ENCODE data around the gene PPT2.
"Not testable (repeated sequence)": the region's sequence is repeated elsewhere in the genome, so short reads cannot be mapped to it uniquely, and the experiment has no call there.

PPT2 gene

GRCh38 chr6:32184084-32184640, 30.2 kb downstream of the PPT2 start, which contains the start of gene AGER:
Gene AGER (minus strand): TSS chr6:32184253. CDS start chr6:32184222, 31 bp downstream.
- peaks cover 64% of the 10 kb centered on the region for H3K4me1 Mint-ChIP-seq (ENCODE audit: low read depth)
- H3K27ac Mint-ChIP-seq, result peak within 1 kb of the TSS; percentile 61
- no peaks in the 10 kb centered on the region for H3K27me3 Mint-ChIP-seq
- H3K36me3 Mint-ChIP-seq, result peaks cover 15% of the 10 kb centered on the region
- no peak within 1 kb of the TSS for H3K4me3 Mint-ChIP-seq
- no peaks in the 10 kb centered on the region for H3K9me3 Mint-ChIP-seq (ENCODE audit: low read depth)

- H3K4me1 Mint-ChIP-seq (ENCODE audit: low read depth), result peaks cover 52% of the 10 kb centered on the region
- peak overlapping the region; percentile 65 for H3K4me3 Mint-ChIP-seq
- not testable (repeated sequence) for H3K9me3 Mint-ChIP-seq (ENCODE audit: low read depth); H3K27me3 Mint-ChIP-seq
- peak overlapping the region; percentile 94 for H3K27ac Mint-ChIP-seq
- peaks cover 13% of the 10 kb centered on the region for H3K36me3 Mint-ChIP-seq
These were observed 31.8 kb downstream of the PPT2 start for GRCh38 chr6:32185681-32186131.

- not testable (repeated sequence) for H3K27me3 Mint-ChIP-seq; H3K9me3 Mint-ChIP-seq (ENCODE audit: low read depth)
- Mint-ChIP-seq H3K36me3 (peaks cover 11% of the 10 kb centered on the region), H3K27ac (peak overlapping the region; percentile 94), H3K4me3 (peak overlapping the region; percentile 95), H3K4me1 (ENCODE audit: low read depth) (peaks cover 54% of the 10 kb centered on the region)
These were observed 32.4 kb downstream of the PPT2 start for GRCh38 chr6:32186151-32186840.

DNA sequence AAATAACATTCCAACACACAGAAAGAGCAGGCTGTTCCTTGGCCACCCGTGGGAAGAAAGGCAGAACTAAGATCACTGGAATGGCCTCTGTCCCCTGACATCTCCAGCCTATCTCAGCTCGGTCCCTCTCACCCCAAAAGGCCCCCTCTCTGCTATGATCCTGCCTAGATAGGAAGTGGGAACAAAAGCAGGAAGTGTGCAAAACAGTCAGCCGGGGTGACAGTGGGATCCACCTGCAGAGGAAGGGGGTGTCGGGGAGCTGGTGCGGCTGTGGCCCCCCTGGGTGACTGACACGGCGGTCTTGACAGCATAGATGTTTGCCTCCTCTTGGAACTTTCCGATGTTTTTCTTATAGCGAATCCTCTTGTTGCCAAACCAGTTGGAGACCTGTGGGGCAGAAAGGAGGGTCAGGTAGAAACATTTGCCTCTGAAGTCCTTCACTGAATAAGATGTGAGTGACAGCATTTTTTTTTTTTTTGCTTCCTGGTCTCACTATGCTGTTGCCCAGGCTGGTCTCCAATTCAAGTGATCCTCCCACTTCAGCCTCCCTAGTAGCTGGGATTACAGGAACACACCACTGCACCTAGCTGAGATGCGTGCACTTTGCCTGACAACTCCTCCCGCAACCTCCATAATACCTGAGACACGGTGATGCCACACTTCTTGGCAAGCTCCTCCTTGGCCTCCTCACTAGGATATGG, 33.2 kb downstream of the PPT2 start:
- peak overlapping the region; percentile 95 for H3K4me3 Mint-ChIP-seq
- H3K9me3 Mint-ChIP-seq (ENCODE audit: low read depth), result no peaks in the 10 kb centered on the region
- H3K27ac Mint-ChIP-seq, result peak overlapping the region; percentile 94
- H3K36me3 Mint-ChIP-seq, result peaks cover 11% of the 10 kb centered on the region
- no peaks in the 10 kb centered on the region for H3K27me3 Mint-ChIP-seq
- H3K4me1 Mint-ChIP-seq (ENCODE audit: low read depth), result peaks cover 56% of the 10 kb centered on the region

DNA sequence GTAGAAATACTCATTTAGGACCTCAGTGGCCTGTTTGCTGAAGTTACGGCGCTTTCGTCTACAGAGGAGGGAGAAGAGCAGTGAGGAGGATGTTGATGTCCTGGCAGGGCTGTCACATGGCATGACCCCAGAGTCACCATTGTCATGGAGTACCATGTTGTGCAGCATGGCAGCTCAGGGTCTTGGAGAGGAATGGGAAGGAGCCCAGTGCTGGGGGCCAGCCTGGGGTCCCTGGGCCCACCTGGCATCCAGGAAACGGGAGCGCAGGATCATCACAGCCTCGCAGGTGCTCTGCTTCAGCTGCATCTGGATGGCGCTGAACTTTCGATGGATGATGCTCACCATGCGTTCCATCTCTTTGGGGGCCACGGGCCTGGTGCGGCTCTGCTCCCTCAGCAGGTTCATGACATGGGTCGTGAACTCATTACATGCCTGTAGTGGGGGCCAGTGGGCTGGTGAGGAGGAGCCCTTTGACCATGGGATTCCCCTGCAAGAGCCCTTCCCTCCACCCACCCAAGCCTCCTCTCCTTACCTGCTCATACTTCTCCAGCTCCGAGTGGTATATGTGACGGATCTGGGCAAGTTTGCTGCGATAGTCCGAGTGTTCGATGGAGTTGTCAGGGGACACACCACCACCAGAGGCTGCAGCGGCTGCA, 33.9 kb downstream of the PPT2 start:
- Mint-ChIP-seq H3K27ac (peak overlapping the region; percentile 94), H3K4me1 (ENCODE audit: low read depth) (peaks cover 56% of the 10 kb centered on the region), H3K4me3 (peak overlapping the region; percentile 95), H3K36me3 (peaks cover 11% of the 10 kb centered on the region)
- H3K27me3 Mint-ChIP-seq; H3K9me3 Mint-ChIP-seq (ENCODE audit: low read depth): not testable (repeated sequence)

DNA sequence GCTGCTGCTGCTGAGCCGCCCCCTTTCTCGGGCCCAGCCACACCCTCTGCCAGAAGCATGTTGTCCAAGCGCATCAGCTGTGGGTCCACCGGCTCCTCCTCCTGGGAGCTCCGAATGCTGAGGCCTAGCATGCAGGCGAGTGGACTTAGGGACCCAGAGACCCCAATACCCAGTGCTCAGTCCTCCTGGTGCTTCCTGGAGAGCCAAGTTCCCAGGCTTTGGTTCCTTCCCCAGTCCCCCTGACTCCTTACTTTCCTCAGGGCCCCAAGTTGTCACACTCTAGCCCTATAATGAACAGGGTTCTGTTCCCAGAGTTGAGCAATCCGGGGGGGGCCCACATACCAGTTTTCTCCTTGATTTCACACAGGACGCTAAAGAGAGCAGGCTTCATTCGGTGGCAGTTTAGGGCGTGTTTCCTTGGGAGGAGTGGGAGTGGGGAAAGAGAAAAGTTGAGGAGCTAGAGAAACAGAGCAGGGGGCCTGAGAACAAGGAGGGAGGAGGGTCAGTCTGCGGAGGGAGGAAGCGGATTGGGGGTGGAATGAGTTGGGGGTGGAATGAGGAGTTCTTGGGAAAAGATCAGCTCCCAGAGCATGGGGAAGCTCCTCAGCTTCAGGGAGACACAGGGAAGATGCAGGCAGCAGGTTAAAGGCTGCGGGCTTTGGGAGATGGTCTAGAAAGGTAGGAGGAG, 34.6 kb downstream of the PPT2 start:
- H3K36me3 Mint-ChIP-seq, result peaks cover 11% of the 10 kb centered on the region
- H3K27ac Mint-ChIP-seq, result peak overlapping the region; percentile 94
- peak overlapping the region; percentile 95 for H3K4me3 Mint-ChIP-seq
- H3K27me3 Mint-ChIP-seq, result no peaks in the 10 kb centered on the region
- H3K4me1 Mint-ChIP-seq (ENCODE audit: low read depth), result peaks cover 62% of the 10 kb centered on the region
- no peaks in the 10 kb centered on the region for H3K9me3 Mint-ChIP-seq (ENCODE audit: low read depth)

DNA sequence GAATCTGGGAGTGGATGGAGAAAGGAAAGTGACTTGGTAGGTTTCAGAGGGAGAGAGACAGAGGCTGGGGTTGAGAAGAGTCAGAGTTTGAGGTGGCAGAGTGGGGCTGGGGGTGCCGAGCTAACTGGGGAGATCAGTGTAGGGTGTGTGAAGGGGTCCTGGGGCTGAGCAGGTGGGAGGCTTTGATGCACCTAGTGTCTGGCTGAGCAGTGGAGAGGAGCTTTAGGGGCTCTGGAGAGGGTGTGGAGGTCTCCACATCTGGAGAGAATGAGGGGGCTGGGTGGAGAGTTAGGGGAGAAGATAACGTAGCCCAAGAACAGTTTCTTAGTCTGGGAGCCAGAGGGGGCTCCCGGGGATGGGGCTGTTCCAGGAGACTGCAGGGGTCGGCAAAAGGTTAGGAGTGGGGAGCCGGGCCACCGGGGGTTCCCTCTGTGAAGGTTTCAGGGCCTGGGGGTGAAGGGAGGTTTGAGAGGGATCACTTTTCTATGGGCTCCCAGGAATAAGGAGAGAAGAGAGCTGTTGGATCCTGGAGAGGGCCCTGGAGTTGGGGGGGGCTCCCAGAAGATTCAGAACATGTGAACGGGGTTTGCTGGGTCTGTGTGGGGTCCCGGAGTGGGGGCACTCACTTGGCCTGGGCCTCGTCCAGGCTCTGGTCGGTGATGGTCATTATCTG, 35.3 kb downstream of the PPT2 start:
- Mint-ChIP-seq H3K27me3 (no peaks in the 10 kb centered on the region), H3K4me3 (peak overlapping the region; percentile 95), H3K36me3 (peaks cover 11% of the 10 kb centered on the region), H3K4me1 (ENCODE audit: low read depth) (peaks cover 68% of the 10 kb centered on the region), H3K9me3 (ENCODE audit: low read depth) (no peaks in the 10 kb centered on the region), H3K27ac (peak overlapping the region; percentile 94)

GRCh38 chr6:32189742-32190053, 35.8 kb downstream of the PPT2 start:
- Mint-ChIP-seq H3K4me1 (ENCODE audit: low read depth) (peaks cover 72% of the 10 kb centered on the region), H3K27ac (peak overlapping the region; percentile 94), H3K27me3 (no peaks in the 10 kb centered on the region), H3K4me3 (peak overlapping the region; percentile 95), H3K36me3 (peaks cover 11% of the 10 kb centered on the region), H3K9me3 (ENCODE audit: low read depth) (no peaks in the 10 kb centered on the region)

DNA sequence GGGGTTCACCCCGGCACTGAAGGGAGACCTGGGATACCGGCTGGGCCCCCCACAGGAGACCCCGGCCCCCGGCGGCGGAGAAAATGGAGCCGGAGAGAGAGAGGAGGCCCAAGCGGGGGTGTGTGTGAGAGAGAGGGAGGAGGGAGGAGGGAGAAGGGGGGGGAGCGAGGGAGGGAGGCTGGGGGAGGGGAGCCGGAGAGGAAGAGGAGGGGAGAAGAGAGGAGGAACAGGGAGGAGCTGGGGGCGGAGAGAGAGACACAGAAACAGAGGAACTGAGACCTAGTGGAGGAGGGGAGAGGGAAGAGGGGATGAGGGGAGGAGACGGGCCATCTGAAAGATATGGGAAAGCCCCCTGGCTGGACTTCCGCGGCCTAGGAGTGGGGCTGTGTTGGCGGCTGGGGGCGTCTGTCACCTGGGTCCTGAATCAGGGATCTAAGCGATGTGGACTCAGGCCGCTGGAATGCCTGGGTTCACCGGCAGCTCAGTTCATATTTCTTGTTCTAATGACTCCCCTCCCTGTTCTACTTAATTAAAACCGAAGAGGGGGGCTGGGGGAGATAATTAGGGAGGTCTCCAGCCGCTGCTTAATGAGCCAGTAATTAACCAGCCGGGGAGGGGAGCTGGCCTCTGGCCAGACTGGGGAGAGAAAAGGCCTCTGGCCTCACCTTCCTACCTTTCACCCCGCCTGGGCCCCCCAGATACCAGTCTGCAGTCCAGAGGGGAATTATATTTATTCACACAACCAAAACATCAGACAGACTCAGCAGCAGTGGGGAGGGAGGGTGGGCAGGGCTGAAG, 36.3 kb downstream of the PPT2 start, which contains the start of gene PBX2:
PBX2 (minus strand) TSS at position 149 of the 798 bp plus-strand sequence. CDS start 287 bp downstream, outside the sequence.
- H3K27ac Mint-ChIP-seq, result peak within 1 kb of the TSS; percentile 97
- peaks cover 11% of the 10 kb centered on the region for H3K36me3 Mint-ChIP-seq
- no peaks in the 10 kb centered on the region for H3K27me3 Mint-ChIP-seq
- H3K4me3 Mint-ChIP-seq, result peak within 1 kb of the TSS; percentile 95
- H3K4me1 Mint-ChIP-seq (ENCODE audit: low read depth), result peaks cover 75% of the 10 kb centered on the region
- no peaks in the 10 kb centered on the region for H3K9me3 Mint-ChIP-seq (ENCODE audit: low read depth)

- Mint-ChIP-seq H3K27me3 (no peaks in the 10 kb centered on the region), H3K27ac (peak overlapping the region; percentile 97), H3K4me1 (ENCODE audit: low read depth) (peaks cover 70% of the 10 kb centered on the region), H3K36me3 (peaks cover 7% of the 10 kb centered on the region), H3K4me3 (peak overlapping the region; percentile 94), H3K9me3 (ENCODE audit: low read depth) (no peaks in the 10 kb centered on the region)
These were observed 37.2 kb downstream of the PPT2 start for GRCh38 chr6:32190911-32191677.

- H3K4me1 Mint-ChIP-seq (ENCODE audit: low read depth), result peaks cover 65% of the 10 kb centered on the region
- H3K9me3 Mint-ChIP-seq (ENCODE audit: low read depth), result no peaks in the 10 kb centered on the region
- peaks cover 7% of the 10 kb centered on the region for H3K36me3 Mint-ChIP-seq
- peak overlapping the region; percentile 94 for H3K4me3 Mint-ChIP-seq
- H3K27ac Mint-ChIP-seq, result peak overlapping the region; percentile 97
- H3K27me3 Mint-ChIP-seq, result no peaks in the 10 kb centered on the region
These were observed 38.0 kb downstream of the PPT2 start for GRCh38 chr6:32191696-32192607.

- H3K27me3 Mint-ChIP-seq, result no peaks in the 10 kb centered on the region
- peak within 1 kb of the TSS; percentile 94 for H3K4me3 Mint-ChIP-seq
- H3K9me3 Mint-ChIP-seq (ENCODE audit: low read depth), result no peaks in the 10 kb centered on the region
- H3K36me3 Mint-ChIP-seq, result peaks cover 3% of the 10 kb centered on the region
- H3K4me1 Mint-ChIP-seq (ENCODE audit: low read depth), result peaks cover 59% of the 10 kb centered on the region
- peak within 1 kb of the TSS; percentile 97 for H3K27ac Mint-ChIP-seq
These were observed 38.7 kb downstream of the PPT2 start, which contains the start of gene GPSM3 for GRCh38 chr6:32192608-32193039. Gene GPSM3 (minus strand): TSS chr6:32192643. CDS start chr6:32192513, 130 bp downstream.

Measured in activated naive CD8-positive, alpha-beta T cell (primary cell).